Measurements from ENCODE around the gene SPATA31E1. TPM values are rescaled to one million over a fixed set of nuclear protein-coding genes. Genes with fewer than 3 reads are reported as not detected.

The SPATA31E1 gene
- total RNA-seq, 2 donors from 2014 or later: not detected

Other genes starting within 250 kb of the SPATA31E1 start
- gene CTSL, start 156.8 kb upstream of the SPATA31E1 start, total RNA-seq: 100 to 1,000 TPM; 122 to 169 TPM
- not detected for gene SPATA31C1, start 35.1 kb downstream of the SPATA31E1 start, total RNA-seq
- 1 to 10 TPM; 4.4 to 5.2 TPM for gene CDK20, start 91.7 kb downstream of the SPATA31E1 start, total RNA-seq

Measured in right atrium auricular region (tissue), 2 donors.